Retina (tissue), 1 donor: ENCODE measurements around the gene TRAF3IP3.

Source experiments
- DNase-seq: peaks from one replicate; pipeline ENCODE4 v3.0.0-alpha.2; 2016

TRAF3IP3 gene, protein sequence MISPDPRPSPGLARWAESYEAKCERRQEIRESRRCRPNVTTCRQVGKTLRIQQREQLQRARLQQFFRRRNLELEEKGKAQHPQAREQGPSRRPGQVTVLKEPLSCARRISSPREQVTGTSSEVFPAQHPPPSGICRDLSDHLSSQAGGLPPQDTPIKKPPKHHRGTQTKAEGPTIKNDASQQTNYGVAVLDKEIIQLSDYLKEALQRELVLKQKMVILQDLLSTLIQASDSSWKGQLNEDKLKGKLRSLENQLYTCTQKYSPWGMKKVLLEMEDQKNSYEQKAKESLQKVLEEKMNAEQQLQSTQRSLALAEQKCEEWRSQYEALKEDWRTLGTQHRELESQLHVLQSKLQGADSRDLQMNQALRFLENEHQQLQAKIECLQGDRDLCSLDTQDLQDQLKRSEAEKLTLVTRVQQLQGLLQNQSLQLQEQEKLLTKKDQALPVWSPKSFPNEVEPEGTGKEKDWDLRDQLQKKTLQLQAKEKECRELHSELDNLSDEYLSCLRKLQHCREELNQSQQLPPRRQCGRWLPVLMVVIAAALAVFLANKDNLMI

GRCh38 chr1:209755926-209756614, at the start of gene TRAF3IP3:
TSS of gene TRAF3IP3 (plus strand) at chr1:209756053. CDS start at chr1:209760040, 3,987 bp downstream.
- no peak for DNase-seq

DNA sequence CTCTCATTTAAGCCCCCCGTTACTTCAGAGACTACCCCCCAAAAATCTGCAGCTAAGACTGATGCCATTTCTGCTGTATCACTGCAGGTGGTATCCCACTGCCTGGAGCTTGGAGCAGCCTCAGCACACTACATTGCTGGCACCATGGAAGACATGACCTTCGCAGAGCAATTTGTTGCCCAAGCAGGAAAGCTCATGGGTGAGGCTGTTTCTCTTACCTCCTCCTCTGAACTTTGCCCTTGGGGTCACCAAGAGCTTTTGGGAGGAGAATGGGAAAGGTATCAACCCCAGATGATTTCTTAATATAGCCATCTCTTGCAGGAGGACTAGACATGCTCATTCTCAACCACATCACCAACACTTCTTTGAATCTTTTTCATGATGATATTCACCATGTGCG, 49.2 kb upstream of the TRAF3IP3 start:
- DNase-seq: no peak

DNA sequence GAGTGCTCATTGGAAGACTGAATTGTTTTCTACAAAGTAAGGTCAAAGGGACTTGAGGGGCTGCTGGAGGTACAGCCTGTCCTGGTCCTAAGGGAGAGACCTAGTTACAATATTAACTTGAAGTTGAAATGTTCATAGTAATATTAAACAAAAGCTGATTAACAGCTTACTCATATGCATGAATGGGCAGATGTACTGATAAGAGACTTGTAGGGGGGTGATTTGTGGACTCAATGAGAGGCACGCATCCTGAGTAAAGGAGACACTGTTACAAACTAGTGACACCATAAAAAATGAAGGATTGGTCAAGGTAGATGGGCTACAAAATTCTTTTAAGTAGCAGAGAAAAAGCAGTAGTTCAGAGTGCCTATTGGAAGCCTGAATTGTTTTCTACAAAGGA, 48.5 kb upstream of the TRAF3IP3 start:
- no peak for DNase-seq

- no peak for DNase-seq
Observed at GRCh38 chr1:209708297-209708696, 47.6 kb upstream of the TRAF3IP3 start.

- DNase-seq: no peak
Observed at GRCh38 chr1:209710093-209710492, 45.8 kb upstream of the TRAF3IP3 start.

DNA sequence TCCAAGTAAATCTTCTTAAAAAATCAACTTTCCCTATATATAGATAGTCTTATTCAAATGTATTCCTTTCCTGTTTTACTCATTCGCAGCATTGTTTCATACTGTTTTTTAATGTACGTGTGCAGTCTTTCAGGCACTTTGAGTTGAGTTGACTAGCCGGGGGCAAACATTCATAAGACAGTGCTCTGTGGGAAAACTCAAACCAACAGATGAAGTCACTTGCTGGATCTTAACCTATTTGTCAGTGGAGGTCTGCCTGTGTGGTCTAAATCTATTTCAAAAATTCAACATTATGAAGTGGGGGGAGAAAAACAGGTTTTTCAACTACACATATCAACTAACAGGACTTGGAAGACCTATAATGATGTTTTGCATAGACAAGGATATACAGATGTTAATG, 45.0 kb upstream of the TRAF3IP3 start:
- DNase-seq: no peak

DNA sequence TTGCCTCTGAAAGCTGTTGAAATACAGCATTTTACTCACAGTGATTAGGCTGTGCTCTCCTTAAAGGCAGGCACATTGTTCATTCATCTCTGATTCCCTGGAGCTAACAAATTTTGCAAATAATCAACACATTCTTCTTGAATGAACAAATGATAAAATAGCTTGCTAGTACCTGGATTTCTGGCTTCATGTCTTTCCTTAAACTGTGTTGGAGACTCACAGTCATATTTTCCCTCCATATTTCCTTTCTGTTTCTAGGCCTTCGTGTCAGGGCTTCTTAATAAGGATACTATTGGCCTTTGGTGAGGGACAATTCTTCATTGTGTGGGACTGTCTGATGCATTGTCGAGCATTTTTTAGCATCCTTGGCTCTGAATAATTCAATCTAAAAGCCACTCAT, 41.5 kb upstream of the TRAF3IP3 start:
- no peak for DNase-seq

GRCh38 chr1:209715314-209715713, 40.5 kb upstream of the TRAF3IP3 start:
- no peak for DNase-seq

DNA sequence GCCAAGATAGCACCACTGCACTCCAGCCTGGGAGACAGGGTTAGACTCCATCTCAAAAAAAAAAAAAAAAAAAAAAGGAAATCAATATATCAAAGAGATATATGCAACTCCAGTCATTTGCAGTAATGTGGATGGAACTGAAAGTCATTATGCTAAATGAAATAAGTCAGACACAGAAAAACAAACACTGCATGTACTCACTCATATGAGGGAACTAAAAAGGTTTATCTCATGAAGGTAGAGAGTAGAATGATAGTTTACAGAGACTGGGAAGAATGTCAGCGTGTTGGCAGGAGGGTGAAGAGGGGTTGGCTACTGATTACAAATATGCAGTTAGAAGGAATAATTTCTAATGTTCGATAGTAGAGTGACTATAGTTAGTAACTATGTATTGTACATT, 38.0 kb upstream of the TRAF3IP3 start:
- no peak for DNase-seq

DNA sequence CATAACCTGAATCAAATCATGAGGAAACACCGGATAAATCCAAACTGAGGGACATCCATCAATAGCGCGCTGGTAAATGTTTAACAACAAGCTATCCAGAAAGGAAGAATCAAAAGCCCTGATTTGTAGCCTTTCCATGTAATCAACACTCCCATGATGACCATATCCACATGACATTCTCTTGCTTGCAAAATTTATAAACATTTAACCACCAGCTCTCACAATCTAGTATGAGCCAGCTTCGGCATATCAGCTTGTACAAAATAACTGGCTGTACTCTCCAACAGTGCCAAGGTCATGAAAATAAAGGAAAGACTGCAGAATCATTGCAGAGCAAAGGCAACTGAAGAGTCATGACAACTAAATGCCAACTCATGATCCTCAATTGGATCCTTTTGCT, 35.5 kb upstream of the TRAF3IP3 start:
- DNase-seq: no peak

GRCh38 chr1:209720826-209721225, 35.0 kb upstream of the TRAF3IP3 start:
- DNase-seq: no peak

DNA sequence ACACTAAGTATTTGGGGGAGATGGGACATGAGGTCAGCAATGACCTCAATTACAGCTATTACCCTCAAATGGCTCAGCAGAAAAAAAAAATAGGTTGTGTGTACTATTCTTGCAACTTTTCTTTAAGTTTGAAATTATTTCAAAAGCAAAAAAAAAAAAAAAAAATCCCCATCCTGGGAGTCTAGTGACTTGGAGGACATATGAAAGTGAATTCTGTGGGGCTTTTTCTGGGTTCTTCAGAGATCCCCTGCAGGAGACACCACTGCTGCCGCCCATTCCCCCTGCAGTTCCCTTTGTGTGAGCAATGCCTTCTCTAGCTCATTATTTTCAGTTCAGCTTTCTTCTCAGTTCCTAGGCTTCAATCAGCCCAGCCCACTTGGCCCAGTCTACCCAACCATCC, 34.5 kb upstream of the TRAF3IP3 start:
- DNase-seq: no peak

GRCh38 chr1:209723265-209723664, 32.6 kb upstream of the TRAF3IP3 start:
- DNase-seq: no peak

GRCh38 chr1:209723756-209724693, 31.8 kb upstream of the TRAF3IP3 start:
- DNase-seq: no peak

DNA sequence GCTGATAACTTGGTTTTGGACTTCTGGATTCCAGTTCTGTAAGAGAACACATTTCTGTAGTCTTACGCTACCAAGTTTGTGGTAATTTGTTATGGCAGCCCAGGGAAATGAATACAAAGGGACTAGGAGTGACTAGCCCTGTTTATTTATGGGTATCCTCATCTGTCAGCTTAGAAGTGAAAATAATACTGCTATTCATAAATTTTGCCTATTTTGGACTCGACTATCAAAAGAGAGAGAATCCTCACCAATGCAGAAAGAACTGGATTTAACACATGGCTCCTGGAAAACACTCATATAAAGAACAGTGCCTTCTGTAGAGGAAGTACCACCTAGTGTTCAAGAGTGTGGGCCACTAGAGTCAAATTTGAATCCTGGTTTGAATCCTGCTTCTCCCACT, 28.6 kb upstream of the TRAF3IP3 start:
- DNase-seq: no peak

DNA sequence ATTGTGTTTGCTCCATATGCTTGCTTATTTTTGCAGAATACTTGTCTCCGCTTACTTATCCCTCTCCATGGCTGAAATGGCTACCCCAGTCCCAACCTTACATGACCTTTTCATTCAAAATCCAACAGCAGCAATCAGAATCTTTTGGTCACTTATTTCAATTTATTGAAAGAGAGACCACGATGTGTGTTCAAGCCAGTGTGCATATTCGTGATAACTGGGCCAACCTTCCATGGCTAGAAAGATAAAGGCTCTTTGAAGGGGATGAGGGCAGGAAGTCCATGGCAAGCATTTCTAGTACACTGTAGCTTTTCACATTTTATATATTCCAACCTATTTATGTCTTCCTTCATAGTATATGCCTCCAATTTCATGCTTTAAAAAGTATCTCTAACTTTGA, 28.1 kb upstream of the TRAF3IP3 start:
- DNase-seq: no peak

GRCh38 chr1:209728466-209728865, 27.4 kb upstream of the TRAF3IP3 start:
- DNase-seq: no peak

DNA sequence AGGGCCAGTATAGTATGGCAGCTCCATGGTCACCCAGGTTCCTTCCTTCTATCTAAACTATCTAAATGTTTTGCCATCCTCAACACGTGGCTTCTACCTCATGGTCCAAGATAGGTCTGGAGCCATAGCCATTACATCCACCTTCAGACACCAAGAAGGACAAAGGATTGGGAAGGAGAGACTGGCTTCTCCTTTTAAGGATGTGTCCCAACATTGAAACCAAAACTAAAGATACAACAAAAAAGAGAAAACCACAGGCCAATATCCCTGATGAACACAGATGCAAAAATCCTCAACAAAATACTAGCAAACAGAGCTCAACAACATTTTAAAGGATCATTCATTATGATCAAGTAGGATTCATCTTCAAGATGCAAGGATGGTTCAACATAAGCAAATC, 26.4 kb upstream of the TRAF3IP3 start:
- no peak for DNase-seq

DNA sequence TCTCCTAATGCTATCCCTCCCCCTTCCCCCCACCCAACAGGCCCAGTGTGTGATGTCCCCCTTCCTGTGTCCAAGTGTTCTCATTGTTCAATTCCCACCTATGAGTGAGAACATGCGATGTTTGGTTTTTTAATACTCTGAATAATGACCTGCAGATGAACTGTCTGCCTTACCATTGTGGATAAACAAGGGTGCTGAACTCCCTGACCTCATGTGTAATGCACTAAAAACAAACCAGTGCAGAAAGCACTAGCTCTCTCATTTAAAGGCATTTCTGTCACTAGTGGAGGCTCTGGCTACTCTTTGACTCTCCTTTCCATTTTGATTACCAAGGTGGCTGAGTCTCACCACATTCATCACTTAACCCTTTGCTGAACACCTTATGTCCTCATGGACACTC, 23.1 kb upstream of the TRAF3IP3 start:
- no peak for DNase-seq

DNA sequence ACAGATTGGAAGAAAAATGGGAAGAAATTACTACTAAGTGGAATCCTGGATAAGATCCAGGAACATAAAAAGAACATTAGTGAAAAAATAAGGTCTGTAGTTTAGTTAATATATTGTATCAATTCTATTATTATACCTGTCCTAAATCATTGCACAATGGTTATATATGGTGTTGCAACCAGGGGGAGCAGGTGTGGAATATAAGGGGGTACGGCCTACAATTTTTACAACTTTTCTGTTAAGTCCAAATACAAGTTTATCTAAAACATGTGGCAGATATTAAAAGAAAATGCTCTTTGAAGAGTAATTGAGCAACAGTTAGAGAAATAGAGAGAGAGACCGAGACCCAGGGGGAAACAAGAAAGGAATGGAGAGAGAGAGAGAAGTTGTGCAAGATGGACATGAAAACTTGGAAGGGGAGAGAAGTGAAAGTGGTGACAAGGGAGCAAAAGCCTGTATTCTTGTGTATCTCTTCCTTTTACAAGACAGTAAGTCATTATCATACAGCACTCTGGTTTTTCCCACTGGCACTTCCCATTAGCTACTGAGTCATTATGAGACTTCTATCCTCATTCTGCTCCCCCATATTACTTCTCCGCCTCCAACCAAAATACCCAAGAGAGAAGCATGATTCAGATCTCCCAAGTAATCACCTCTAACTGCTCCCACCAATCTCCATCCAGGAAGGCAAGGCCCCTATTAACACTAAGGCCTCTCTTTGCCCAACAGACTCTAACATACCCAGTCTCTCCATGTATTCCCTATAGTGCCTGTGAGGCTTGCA, 22.3 kb upstream of the TRAF3IP3 start:
- no peak for DNase-seq

DNA sequence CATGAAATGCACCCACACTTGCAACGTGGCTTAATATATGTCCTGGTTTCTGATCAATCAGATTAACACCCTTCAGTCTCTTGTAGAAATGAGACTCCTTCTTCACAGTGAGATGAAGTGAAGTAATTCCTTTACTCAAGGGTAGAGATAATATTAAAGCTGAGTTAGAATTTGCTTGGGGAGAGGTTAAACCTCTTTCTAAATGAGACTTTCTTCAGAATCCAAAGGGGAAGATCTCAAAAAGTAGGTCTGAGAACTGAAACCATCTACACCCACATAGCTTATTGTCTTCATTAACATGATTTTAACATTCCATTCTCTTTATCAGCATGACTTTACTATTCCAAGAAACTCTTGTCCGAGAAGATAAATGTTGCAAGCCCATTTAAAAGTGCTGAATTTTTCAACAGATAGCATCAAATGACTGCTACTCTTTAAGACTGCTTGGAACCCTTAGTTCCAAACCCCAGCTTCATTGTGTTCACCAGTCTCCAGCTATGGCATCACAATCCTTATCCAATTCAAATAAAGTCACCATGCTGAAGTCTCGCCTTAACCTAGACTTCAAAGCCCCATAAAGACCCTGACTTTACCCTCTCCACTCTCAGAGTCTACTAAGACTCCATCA, 19.2 kb upstream of the TRAF3IP3 start:
- no peak for DNase-seq

GRCh38 chr1:209737118-209737505, 18.7 kb upstream of the TRAF3IP3 start:
- no peak for DNase-seq
